Tongue (tissue), 2 donors: ENCODE data around the gene EIPR1. TPM values are rescaled to one million over a fixed set of nuclear protein-coding genes. Genes with fewer than 3 reads are reported as not detected.
A peak's percentile ranks its signal among the peaks of the same experiment; 100 is the strongest.

Source experiments
- DNase-seq: peaks from one replicate; pipeline ENCODE4 v3.0.0-alpha.2; 2015
- total RNA-seq: library from RNA; depleted of rRNA; stranded (reverse); fragments of >200 nt; gene quantifications from one replicate; pipeline ENCODE4 v1.2.3, GENCODE V29; 2014

EIPR1 gene
- total RNA-seq, 1 donor from 2014 or later, result 28.9 TPM

DNA sequence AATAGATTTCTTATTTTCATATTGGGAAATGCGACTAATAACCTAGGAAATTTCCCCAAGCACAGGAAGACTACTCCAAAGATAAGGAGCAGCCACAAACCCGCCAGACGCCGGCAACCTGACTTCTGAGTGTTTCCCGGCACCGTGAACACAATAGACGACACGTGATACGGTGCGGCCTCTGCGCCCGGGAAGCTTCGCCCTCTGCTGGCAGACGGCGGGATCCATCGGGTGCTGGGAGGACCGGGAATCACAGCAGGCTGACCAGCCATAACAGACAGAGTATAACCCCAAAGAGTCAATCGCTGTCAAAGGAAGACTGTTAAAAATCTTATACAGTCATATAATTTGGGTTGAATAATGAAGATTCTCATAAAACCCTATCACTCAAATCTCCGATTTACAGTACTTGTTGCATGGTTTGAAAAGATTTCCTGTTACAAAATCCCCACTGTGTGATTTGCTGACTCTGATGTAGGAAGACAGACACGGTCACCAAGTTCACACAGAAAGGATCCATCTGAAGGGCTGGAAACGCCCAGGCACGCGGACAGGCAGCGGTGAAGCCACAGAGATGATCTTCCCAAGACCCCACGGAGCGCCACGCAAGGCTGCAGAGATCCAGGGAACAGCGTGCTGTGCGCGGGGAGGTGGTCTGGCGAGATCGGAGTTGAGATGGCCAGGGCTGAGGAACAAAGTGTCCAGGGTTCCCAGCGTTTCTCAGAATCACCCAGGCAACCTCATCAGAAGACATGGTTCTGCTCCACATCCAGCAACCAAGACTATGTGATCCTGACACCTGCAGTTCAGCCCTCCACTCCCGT is 73.8 kb downstream of the EIPR1 start:
- DNase-seq, result peak; percentile 93

GRCh38 chr2:3302751-3303582 is 74.7 kb downstream of the EIPR1 start:
- no peak for DNase-seq

GRCh38 chr2:3302421-3302750 is 75.2 kb downstream of the EIPR1 start:
- DNase-seq, result no peak

- DNase-seq, result no peak
Observed at GRCh38 chr2:3301001-3301400, 76.6 kb downstream of the EIPR1 start.

DNA sequence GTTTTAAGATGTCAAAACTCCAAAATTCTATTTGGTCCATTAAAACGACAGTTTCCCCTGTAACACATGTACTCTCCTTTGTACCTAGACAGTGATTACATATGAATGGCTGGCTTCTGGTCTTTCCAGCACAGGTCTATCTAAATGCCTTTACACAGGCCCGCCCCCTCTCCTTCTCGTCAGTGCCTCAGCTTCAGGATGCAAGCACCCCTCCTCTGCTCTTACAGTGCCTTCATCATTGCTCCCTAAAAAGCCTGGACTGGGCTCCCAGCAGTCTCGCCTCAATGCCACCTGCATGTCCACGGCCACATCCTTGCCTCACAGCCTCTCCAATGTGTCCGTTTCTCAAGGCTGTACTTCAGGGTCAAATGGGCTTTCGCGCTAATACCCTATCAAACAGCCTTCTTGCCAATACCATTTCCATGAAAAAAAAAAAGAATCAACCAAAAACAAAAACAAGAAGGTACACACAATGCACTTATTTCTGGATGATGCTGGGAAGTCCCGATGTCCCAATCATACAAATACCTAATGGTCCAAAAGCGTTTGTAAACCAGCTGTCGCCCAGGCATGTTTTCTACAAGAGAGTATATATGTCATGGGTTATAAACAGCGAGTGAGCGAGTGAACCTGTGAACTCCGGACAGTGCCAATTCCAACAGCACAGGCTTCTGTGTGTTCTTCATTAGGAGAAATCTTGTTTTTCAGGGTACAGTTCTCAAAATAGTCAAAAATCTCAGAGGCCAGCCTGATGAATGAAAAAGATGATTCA is 77.2 kb downstream of the EIPR1 start:
- DNase-seq, result peak; percentile 57

- no peak for DNase-seq
Observed at GRCh38 chr2:3299703-3300102, 77.9 kb downstream of the EIPR1 start.

DNA sequence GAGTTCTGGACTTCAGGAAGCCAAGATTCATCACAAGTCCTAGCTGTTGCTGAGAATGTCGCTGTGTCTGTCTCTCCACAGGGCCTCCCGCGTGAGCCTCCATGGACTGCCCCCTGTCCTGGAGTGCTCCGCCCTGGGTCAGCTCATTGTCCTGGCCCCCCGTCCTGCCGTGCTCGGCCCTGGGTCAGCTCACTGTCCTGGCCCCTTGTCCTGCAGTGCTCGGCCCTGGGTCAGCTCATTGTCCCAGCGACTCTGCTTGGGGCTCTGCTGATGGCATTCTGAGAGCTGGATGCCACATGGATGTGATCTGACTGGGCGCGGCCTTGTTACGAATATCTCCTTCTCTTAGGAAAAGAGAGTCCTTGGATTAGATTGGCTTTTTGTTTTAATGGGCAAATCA is 78.5 kb downstream of the EIPR1 start:
- DNase-seq, result no peak

GRCh38 chr2:3298191-3298590 is 79.4 kb downstream of the EIPR1 start:
- DNase-seq, result no peak

DNA sequence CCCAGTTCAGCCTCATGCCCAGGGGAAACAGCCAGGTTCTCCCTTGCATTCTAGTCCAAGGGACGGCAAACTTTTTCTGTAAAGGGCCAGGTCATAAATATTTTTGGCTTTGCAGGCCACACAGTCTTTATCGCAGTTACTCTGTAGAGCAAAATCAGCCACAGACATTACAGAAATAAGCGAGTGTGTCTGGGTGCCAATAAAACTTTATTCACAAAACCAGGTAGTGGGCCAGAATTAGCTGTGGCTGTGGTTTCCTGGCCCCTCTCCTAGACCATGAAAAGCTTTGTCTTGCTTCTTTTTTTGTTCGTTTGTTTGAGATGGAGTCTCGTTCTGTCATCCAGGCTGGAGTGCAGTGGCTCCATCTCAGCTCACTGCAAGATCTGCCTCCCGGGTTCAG is 80.1 kb downstream of the EIPR1 start:
- no peak for DNase-seq

GRCh38 chr2:3296182-3296972 is 81.2 kb downstream of the EIPR1 start:
- DNase-seq, result no peak

DNA sequence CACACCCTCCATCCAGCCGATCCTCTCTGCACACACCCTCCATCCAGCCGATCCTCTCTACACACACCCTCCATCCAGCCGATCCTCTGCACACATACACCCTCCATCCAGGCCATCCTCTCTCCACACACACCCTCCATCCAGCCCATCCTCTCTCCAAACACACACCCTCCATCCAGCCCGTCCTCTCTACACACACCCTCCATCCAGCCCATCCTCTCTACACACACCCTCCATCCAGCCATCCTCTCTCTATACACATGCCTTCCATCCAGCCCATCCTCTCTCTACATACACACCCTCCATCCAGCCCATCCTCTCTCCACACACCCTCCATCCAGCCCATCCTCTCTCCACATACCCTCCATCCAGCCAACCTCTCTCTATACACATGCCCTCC is 83.1 kb downstream of the EIPR1 start:
- no peak for DNase-seq

DNA sequence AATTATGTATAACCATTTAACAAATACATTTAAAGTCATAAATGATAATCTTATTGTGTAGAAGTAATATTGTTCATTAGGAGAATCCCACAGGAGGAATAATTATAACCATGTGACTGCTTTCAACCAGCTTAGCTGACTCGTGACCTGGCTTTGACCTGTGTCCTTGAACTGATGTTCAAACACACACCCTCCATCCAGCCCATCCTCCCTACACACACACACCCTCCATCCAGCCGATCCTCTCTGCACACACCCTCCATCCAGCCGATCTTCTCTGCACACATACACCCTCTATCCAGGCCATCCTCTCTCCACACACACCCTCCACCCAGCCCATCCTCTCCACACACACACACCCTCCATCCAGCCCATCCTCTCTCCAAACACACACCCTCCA is 83.5 kb downstream of the EIPR1 start:
- no peak for DNase-seq

GRCh38 chr2:3293221-3293620 is 84.4 kb downstream of the EIPR1 start:
- no peak for DNase-seq

- DNase-seq, result no peak
Observed at GRCh38 chr2:3292416-3292815, 85.2 kb downstream of the EIPR1 start.

DNA sequence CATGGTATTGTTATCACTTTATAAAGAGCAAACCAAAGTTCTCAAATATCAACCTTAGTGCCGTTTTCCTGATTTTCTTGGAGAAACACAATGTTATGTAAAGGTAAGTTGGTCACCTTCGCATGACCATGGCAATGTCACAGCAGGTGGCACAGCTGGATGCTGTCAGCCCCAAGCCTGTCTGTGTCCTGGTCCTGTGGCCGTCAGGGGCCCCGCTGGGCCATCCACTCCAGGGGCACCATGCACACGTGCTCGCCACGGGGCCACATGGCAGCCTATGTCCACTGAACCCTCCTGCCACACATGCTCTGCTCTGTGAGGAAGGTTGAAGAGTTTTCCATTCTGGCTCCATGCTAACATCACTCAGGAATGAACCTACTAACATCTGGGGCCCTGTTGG is 85.9 kb downstream of the EIPR1 start:
- DNase-seq, result no peak

GRCh38 chr2:3291113-3291512 is 86.5 kb downstream of the EIPR1 start:
- no peak for DNase-seq

DNA sequence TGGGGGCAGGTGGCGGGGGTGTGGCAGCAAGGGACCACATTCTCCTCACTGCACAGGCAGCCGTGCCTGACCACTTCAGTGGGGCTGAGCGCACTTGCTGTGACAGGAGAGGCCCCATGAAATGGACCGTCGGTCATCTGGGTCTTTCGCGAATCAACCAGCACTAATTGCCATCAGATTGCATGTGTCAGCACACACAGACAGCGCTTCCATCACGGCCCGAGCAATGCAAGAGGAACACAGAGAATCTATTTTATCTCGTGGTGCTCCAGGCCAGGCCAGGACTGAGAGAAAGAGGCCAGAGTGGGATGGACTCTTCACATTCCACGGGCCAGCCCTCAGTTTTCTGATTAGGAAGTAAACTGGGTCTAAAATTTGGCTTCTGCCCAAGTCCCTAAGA is 87.0 kb downstream of the EIPR1 start:
- DNase-seq, result no peak

GRCh38 chr2:3289971-3290370 is 87.6 kb downstream of the EIPR1 start:
- no peak for DNase-seq

- no peak for DNase-seq
Observed at GRCh38 chr2:3289526-3289925, 88.1 kb downstream of the EIPR1 start.

DNA sequence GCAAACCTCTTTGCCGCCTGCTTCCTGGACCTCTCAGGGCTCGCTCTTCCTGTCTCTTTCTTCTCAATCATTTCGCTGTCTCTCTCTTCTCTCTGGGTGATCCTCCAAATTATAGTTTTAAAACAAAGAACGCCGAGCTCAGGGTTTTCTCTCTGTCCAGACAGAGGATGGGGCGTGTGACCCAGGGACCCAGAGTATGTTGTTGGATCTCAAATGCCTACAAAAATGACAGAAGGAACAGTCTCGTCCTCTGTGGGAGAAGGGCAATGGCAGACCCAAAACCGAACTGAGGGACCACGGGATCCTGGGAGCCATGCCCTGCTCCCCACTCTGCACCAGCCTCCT is 88.5 kb downstream of the EIPR1 start:
- no peak for DNase-seq

DNA sequence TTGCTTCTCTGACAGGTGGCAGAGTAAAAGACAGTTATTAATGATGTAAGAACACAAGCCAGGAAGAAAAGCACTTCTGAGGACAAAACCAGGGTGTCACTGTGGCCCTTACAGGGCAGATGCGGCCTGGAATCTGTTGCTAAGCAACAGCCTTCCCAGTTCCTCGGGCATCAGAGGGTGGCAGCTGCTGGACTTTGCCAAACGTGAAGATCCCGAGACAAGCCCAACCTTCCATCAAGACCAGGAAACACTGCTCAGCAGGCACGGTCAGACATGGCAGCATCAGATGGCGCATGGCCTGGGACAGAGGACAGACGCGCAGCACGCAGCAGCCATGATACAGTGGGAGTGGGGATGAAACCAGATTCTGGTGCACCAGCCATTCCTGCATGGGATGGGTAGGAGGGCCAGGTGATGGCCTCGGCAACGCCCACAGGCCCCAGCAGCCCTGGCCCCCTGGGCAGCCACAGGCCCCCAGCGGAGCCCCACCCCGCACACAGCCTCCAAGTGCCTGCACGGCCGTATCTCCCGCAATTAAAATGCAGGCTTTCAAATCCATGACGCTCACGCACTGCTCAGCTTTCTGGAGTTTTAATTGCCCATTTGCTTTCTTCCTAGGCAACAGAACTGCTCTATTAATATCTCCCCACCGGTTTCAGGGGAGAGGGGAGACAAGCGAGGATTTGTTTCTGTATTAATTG is 89.0 kb downstream of the EIPR1 start:
- no peak for DNase-seq

DNA sequence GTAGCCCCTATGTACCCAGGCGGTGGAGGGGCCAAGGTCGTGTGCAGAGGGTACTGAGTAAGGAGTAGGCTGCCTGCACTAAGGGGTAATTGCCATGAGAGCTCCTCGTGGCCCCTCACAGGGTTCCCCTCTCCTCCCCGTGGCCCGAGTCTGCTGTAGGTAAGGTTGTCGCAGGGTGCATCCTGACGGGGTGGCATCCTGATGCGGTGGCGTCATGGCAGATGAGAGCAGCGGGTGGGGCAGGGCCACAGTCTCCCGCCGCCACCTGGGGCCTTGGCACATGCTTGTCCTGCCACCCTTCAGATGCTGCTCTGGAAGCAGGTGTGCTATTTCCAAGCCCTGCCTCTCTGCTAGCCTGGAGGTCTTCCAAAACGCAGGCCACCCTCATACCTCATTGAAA is 89.7 kb downstream of the EIPR1 start:
- DNase-seq, result no peak
